ENCODE results near the gene MACROH2A1.

MACROH2A1 gene

GRCh38 chr5:135333732-135334515, 65.1 kb downstream of the MACROH2A1 start:
- no peak for DNase-seq (ENCODE audit: low read depth in 2 of 2)

- no peak for DNase-seq (ENCODE audit: low read depth in 2 of 2)
Observed at GRCh38 chr5:135332519-135333150, 66.4 kb downstream of the MACROH2A1 start.

- DNase-seq (ENCODE audit: low read depth in 2 of 2): no peak
Observed at GRCh38 chr5:135331612-135332011, 67.4 kb downstream of the MACROH2A1 start.

GRCh38 chr5:135330798-135331096, 68.3 kb downstream of the MACROH2A1 start:
- no peak for DNase-seq (ENCODE audit: low read depth in 2 of 2)

GRCh38 chr5:135329913-135330797, 68.9 kb downstream of the MACROH2A1 start:
- no peak for DNase-seq (ENCODE audit: low read depth in 2 of 2)

GRCh38 chr5:135329066-135329912, 69.7 kb downstream of the MACROH2A1 start:
- no peak for DNase-seq (ENCODE audit: low read depth in 2 of 2)

GRCh38 chr5:135328128-135328687, 70.8 kb downstream of the MACROH2A1 start:
- DNase-seq (ENCODE audit: low read depth in 2 of 2): no peak

- no peak for DNase-seq (ENCODE audit: low read depth in 2 of 2)
Observed at GRCh38 chr5:135327429-135328127, 71.5 kb downstream of the MACROH2A1 start.

GRCh38 chr5:135326296-135327254, 72.5 kb downstream of the MACROH2A1 start:
- DNase-seq (ENCODE audit: low read depth in 2 of 2): no peak

GRCh38 chr5:135324897-135325650, 74.0 kb downstream of the MACROH2A1 start:
- no peak for DNase-seq (ENCODE audit: low read depth in 2 of 2)

GRCh38 chr5:135324160-135324559, 74.9 kb downstream of the MACROH2A1 start:
- no peak for DNase-seq (ENCODE audit: low read depth in 2 of 2)

- DNase-seq (ENCODE audit: low read depth in 2 of 2): no peak
Observed at GRCh38 chr5:135323701-135324132, 75.3 kb downstream of the MACROH2A1 start.

- no peak for DNase-seq (ENCODE audit: low read depth in 2 of 2)
Observed at GRCh38 chr5:135323227-135323626, 75.8 kb downstream of the MACROH2A1 start.

- no peak for DNase-seq (ENCODE audit: low read depth in 2 of 2)
Observed at GRCh38 chr5:135322744-135323143, 76.3 kb downstream of the MACROH2A1 start.

- no peak for DNase-seq (ENCODE audit: low read depth in 2 of 2)
Observed at GRCh38 chr5:135322271-135322670, 76.8 kb downstream of the MACROH2A1 start.

GRCh38 chr5:135320718-135321484, 78.1 kb downstream of the MACROH2A1 start:
- no peak for DNase-seq (ENCODE audit: low read depth in 2 of 2)

GRCh38 chr5:135319928-135320606, 79.0 kb downstream of the MACROH2A1 start:
- no peak for DNase-seq (ENCODE audit: low read depth in 2 of 2)

All from stimulated activated CD4-positive, alpha-beta T cell treated with anti-CD3 and anti-CD28 coated beads, Interleukin-12 subunit alpha, Interleukin-12 subunit beta, amount 100 ng/mL, for 24 hours (primary cell).